Gastrocnemius medialis (tissue), 4 donors: ENCODE results near the gene TM9SF2. TPM values are rescaled to one million over a fixed set of nuclear protein-coding genes. Genes with fewer than 3 reads are reported as not detected.

Source experiments
- ATAC-seq, 2 donors: fragments of 150-250 bp; one replicate each; pipeline ENCODE4 v1.9.1; 2016
- DNase-seq, 2 donors: peaks; one replicate each; pipeline ENCODE4 v3.0.0-alpha.2; 2019
- H3K27ac ChIP-seq, 4 donors: fragments of 200-600 bp; sonication (generic); 1 replicate in 1 of 4; 2 replicates in 3 of 4; pipeline ENCODE4 v1.5.1; 2016 to 2018; ENCODE audit warnings: mild to moderate bottlenecking in 2 of 4, moderate library complexity in 1 of 4
- H3K27me3 ChIP-seq, 3 donors: fragments of 200-600 bp; sonication (generic) in 2 of 3; 1 replicate in 1 of 3; 2 replicates in 2 of 3; pipeline versions ENCODE4 v1.5.1 to v1.6.0; 2016 to 2019; ENCODE audit warnings: mild to moderate bottlenecking in 1 of 3, moderate library complexity in 1 of 3
- H3K36me3 ChIP-seq, 2 donors: fragments of 200-600 bp; sonication (generic) in 1 of 2; one replicate each; pipeline ENCODE4 v1.5.1; 2017 to 2018
- H3K4me1 ChIP-seq, 2 donors: fragments of 200-600 bp; sonication (generic) in 1 of 2; one replicate each; pipeline ENCODE4 v1.5.1; 2016 to 2017; ENCODE audit warnings: mild to moderate bottlenecking in 2 of 2
- H3K4me3 ChIP-seq, 4 donors: fragments of 200-600 bp; sonication (generic) in 3 of 4; 1 replicate in 1 of 4; 2 replicates in 3 of 4; pipeline ENCODE4 v1.5.1; 2016 to 2019; ENCODE audit warnings: mild to moderate bottlenecking in 2 of 4
- H3K9me3 ChIP-seq, 3 donors: fragments of 200-600 bp; sonication (generic) in 2 of 3; 1 replicate in 1 of 3; 2 replicates in 2 of 3; pipeline ENCODE4 v1.5.1; 2016 to 2019
- CTCF ChIP-seq, 5 experiments: fragments of 450-650 bp in 3 of 5; fragments of 200-600 bp in 2 of 5; sonication (generic) in 2 of 5; IDR thresholded peaks in 4 of 5; conservative IDR thresholded peaks in 1 of 5; 1 replicate in 4 of 5; 2 replicates in 1 of 5; pipeline ENCODE4 v1.5.1; 2016 to 2019; ENCODE audit warnings: antibody characterized with exemption in 5 of 5, mild to moderate bottlenecking in 3 of 5, moderate library complexity in 3 of 5
- POLR2A ChIP-seq, 2 donors: fragments of 450-650 bp; IDR thresholded peaks; one replicate each; pipeline ENCODE4 v1.6.1; 2017; ENCODE audit warnings: antibody characterized with exemption in 2 of 2, mild to moderate bottlenecking in 2 of 2, moderate library complexity in 2 of 2
- in situ Hi-C, 4 donors: fragments of 200-750 bp; cut with MboI; loops; one replicate each; pipeline versions ENCODE4 v1.15.0 to v1.8.0; 2017; ENCODE audit warnings: low sequenced_read_pairs in 4 of 4
- intact Hi-C: fragments of 100-400 bp; cut with DNase I; formaldehyde crosslinking; loops from one replicate; pipeline ENCODE4 v1.15.1; 2023; ENCODE audit warnings: low total_unique reads
- total RNA-seq, 4 donors: library from RNA; depleted of rRNA; stranded (reverse); fragments of >200 nt; gene quantifications; one replicate each; pipeline versions ENCODE4 v1.1.0 to v1.2.3, GENCODE V29; 2016

The TM9SF2 gene
- total RNA-seq, 4 donors from 2014 or later, result 47.3 to 69.9 (median 55.7) TPM

DNA sequence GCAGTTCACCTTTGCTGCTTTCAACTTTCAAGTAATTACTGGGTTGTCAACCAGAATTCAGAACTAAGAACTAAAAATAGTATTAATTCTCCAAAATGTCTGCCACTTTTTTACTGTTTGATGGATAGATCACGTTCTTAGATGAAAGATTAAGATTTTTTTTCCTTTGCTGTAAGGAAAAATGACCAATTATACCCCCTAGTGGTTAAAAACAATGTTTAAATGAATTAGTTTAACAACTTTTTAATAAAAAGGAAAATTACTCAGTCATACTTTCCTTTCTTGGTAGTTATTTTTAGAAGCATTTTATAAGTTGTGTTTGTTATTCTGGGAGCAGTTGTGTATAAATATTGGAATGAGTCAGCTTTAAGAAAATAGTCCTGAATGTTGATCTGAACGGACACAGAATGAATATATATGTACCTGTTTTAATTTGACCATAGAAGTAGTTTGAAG, 4.6 kb downstream of the TM9SF2 start:
- H3K4me1 ChIP-seq, result peaks cover 51 to 65% of the 10 kb centered on the region in 2 donors
- H3K9me3 ChIP-seq, result no peaks in the 10 kb centered on the region
- in situ Hi-C loops, result loop anchor here in 1 of 4 donors (10.0 kb wide), 1 partner anchor 71 kb away; no protein-coding TSS in a partner anchor
- DNase-seq (no peak), ATAC-seq (no peak)
- no peaks in the 10 kb centered on the region for H3K36me3 ChIP-seq
- TF ChIP-seq CTCF (IDR thresholded peaks at IDR 0.05 in 4 of 5, conservative IDR thresholded peaks at IDR 0.05 in 1 of 5) (peak in 2 of 5 experiments; percentile 27 to 47), POLR2A (IDR thresholded peaks at IDR 0.05) (no peak)
- no peaks in the 10 kb centered on the region for H3K27me3 ChIP-seq
- intact Hi-C loops, result loop anchor here (10.0 kb wide), 1 partner anchor 579 kb away; the partner anchor contains the start of gene PCCA
- peak overlapping the region in 3 of 4 donors; percentile 7 to 21 (median 8) for H3K4me3 ChIP-seq
- H3K27ac ChIP-seq, result peak overlapping the region in 1 of 4 donors; percentile 32

DNA sequence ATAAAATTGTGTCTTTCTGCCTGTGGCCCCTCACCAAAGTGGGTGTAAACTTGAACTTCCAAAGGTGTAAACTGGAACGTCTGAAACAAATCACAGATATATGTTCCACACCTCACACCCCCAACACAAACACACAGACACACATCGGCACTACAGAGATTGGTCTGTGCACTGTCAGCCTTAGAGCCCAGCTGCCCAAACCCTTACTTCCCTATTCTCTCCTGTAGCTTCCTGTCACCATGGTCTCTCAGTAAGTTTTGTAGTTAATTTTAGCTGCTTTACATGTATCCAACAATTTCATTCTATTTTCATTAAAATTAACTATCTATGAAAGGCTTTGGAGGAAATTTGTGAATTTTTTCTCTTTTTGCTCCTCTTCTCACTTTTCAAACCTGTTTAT, 5.4 kb downstream of the TM9SF2 start:
- Histone ChIP-seq H3K9me3 (no peaks in the 10 kb centered on the region), H3K36me3 (no peaks in the 10 kb centered on the region), H3K4me3 (peak overlapping the region in 1 of 4 donors; percentile 14), H3K27ac (peak overlapping the region in 1 of 4 donors; percentile 32), H3K4me1 (peaks cover 51 to 64% of the 10 kb centered on the region in 2 donors), H3K27me3 (no peaks in the 10 kb centered on the region)
- no peak for TF ChIP-seq POLR2A (IDR thresholded peaks at IDR 0.05)
- no peak for TF ChIP-seq CTCF (IDR thresholded peaks at IDR 0.05 in 4 of 5, conservative IDR thresholded peaks at IDR 0.05 in 1 of 5)
- no peak for DNase-seq
- no peak for ATAC-seq
- in situ Hi-C loops, result loop anchor here in 1 of 4 donors (10.0 kb wide), 1 partner anchor 72 kb away; no protein-coding TSS in a partner anchor
- intact Hi-C loops, result loop anchor here (10.0 kb wide), 1 partner anchor 578 kb away; the partner anchor contains the start of gene PCCA

DNA sequence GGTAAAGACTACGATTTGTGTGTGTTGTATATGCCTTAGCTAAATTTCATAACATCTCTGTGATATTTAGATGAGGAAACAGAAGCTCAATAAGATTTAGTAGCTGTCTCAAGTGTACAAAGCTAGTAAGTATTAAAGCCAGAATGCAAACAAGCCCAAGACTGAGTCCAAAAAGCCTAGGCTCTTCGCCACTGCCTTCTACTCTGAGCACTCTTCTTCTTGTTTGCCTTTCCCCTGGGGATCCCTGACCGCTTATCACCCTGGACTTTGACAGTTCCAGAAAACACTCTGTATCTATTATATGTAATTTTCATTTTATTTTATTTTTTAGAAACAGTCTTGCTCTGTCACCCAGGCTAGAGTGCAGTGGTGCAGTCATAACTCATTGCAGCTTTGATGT, 5.8 kb downstream of the TM9SF2 start:
- no peak for TF ChIP-seq CTCF (IDR thresholded peaks at IDR 0.05 in 4 of 5, conservative IDR thresholded peaks at IDR 0.05 in 1 of 5)
- TF ChIP-seq POLR2A (IDR thresholded peaks at IDR 0.05), result no peak
- Histone ChIP-seq H3K4me1 (peaks cover 53 to 64% of the 10 kb centered on the region in 2 donors), H3K9me3 (no peaks in the 10 kb centered on the region), H3K27ac (no peak overlapping the region), H3K27me3 (no peaks in the 10 kb centered on the region), H3K4me3 (no peak overlapping the region), H3K36me3 (no peaks in the 10 kb centered on the region)
- in situ Hi-C loops (loop anchor here in 1 of 4 donors (10.0 kb wide), 1 partner anchor 72 kb away; no protein-coding TSS in a partner anchor), intact Hi-C loops (loop anchor here (10.0 kb wide), 1 partner anchor 578 kb away; the partner anchor contains the start of gene PCCA)
- ATAC-seq, result no peak
- no peak for DNase-seq

DNA sequence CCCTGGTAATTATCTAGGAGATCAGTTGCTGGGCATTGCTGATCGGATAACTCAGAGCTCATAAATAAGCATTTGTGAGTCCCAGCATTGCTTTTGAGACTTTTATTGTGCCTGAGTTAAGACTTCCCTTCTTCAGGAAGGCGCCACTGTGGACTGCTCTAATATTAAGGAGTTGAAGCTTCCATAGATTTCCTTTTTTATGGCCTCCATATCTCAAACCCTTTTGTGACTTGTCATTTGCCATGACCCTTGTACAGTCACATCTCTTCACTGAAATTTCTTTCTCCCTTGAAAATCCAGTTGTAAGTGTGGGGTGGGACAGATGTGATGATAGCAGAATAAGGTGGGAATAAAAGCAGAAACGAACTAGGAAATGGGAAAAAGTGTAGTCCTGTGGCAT, 6.3 kb downstream of the TM9SF2 start:
- no peak for ATAC-seq
- TF ChIP-seq POLR2A (IDR thresholded peaks at IDR 0.05), result no peak
- TF ChIP-seq CTCF (IDR thresholded peaks at IDR 0.05 in 4 of 5, conservative IDR thresholded peaks at IDR 0.05 in 1 of 5), result no peak
- Histone ChIP-seq H3K9me3 (no peaks in the 10 kb centered on the region), H3K4me1 (peaks cover 52 to 64% of the 10 kb centered on the region in 2 donors), H3K4me3 (no peak overlapping the region), H3K27ac (no peak overlapping the region), H3K27me3 (no peaks in the 10 kb centered on the region), H3K36me3 (no peaks in the 10 kb centered on the region)
- intact Hi-C loops (loop anchor here (10.0 kb wide), 1 partner anchor 577 kb away; the partner anchor contains the start of gene PCCA), in situ Hi-C loops (loop anchor here in 1 of 4 donors (10.0 kb wide), 1 partner anchor 73 kb away; no protein-coding TSS in a partner anchor)
- DNase-seq, result no peak
